Measurements from ENCODE around the gene PPP1R7. TPM values are rescaled to one million over a fixed set of nuclear protein-coding genes. Genes with fewer than 3 reads are reported as not detected.

Gene PPP1R7
- total and polyA plus RNA-seq, 2 experiments from 2014 or later, result 44.0 to 98.4 TPM

DNA sequence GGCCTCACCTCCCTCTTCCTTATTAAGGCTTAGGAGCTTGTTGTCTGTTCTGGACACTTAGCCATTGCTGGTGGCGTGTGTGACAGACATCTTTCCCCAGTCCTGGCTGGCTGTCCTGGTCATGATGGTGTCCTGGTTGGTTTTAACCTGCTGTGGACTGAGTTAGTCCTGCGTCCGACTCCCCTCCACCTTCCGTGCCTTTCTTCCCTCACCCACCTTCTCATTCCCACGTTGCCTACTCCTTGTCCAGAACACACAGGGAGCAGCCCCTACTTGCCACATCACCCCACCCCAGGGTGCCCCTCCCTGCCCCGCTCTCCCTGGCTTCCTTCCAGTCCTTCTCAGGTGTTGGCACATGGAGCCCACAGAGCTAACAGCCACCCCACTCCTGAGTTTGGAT is 47.7 kb downstream of the PPP1R7 start:
- H3K27ac ChIP-seq, result no peak overlapping the region
- no peak overlapping the region for H3K4me3 ChIP-seq
- H3K36me3 ChIP-seq, result no peaks in the 10 kb centered on the region
- TF ChIP-seq, protein P1, sequence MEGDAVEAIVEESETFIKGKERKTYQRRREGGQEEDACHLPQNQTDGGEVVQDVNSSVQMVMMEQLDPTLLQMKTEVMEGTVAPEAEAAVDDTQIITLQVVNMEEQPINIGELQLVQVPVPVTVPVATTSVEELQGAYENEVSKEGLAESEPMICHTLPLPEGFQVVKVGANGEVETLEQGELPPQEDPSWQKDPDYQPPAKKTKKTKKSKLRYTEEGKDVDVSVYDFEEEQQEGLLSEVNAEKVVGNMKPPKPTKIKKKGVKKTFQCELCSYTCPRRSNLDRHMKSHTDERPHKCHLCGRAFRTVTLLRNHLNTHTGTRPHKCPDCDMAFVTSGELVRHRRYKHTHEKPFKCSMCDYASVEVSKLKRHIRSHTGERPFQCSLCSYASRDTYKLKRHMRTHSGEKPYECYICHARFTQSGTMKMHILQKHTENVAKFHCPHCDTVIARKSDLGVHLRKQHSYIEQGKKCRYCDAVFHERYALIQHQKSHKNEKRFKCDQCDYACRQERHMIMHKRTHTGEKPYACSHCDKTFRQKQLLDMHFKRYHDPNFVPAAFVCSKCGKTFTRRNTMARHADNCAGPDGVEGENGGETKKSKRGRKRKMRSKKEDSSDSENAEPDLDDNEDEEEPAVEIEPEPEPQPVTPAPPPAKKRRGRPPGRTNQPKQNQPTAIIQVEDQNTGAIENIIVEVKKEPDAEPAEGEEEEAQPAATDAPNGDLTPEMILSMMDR (IDR thresholded peaks at IDR 0.05; ENCODE audit: low read depth, low read length), result no peak
- no peaks in the 10 kb centered on the region for H3K4me1 ChIP-seq (ENCODE audit: low read depth)
- no peak for DNase-seq (ENCODE audit: low read depth in 1 of 2, low spot score in 1 of 2)
- H3K27me3 ChIP-seq, result no peaks in the 10 kb centered on the region
- no peaks in the 10 kb centered on the region for H3K9me3 ChIP-seq (ENCODE audit: low read depth)

GRCh38 chr2:241198381-241199279 is 48.4 kb downstream of the PPP1R7 start:
- no peaks in the 10 kb centered on the region for H3K9me3 ChIP-seq (ENCODE audit: low read depth)
- H3K36me3 ChIP-seq, result no peaks in the 10 kb centered on the region
- H3K4me1 ChIP-seq (ENCODE audit: low read depth), result no peaks in the 10 kb centered on the region
- no peaks in the 10 kb centered on the region for H3K27me3 ChIP-seq
- no peak overlapping the region for H3K27ac ChIP-seq
- TF ChIP-seq, protein P1 (IDR thresholded peaks at IDR 0.05; ENCODE audit: low read depth, low read length), result no peak
- H3K4me3 ChIP-seq, result no peak overlapping the region
- no peak for DNase-seq (ENCODE audit: low read depth in 1 of 2, low spot score in 1 of 2)

DNA sequence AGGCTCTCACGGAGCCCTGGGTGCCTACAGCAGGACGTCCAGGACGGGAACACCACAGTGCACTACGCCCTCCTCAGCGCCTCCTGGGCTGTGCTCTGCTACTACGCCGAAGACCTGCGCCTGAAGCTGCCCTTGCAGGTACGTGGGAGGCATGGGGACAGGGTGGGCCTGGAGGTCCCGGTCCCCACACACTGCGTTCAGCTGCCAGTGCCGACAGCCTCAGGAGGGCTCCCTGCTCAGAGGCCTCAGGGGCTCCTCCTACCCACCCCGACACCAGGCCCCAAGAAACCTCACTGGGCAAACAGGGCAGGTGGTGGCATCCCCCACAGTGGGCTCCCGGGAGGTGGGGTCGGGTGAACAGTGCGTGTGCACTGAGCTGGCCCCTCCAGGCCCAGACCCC is 49.0 kb downstream of the PPP1R7 start:
- Histone ChIP-seq H3K27me3 (no peaks in the 10 kb centered on the region), H3K27ac (no peak overlapping the region), H3K4me3 (no peak overlapping the region), H3K9me3 (ENCODE audit: low read depth) (no peaks in the 10 kb centered on the region), H3K4me1 (ENCODE audit: low read depth) (no peaks in the 10 kb centered on the region), H3K36me3 (no peaks in the 10 kb centered on the region)
- TF ChIP-seq, protein P1 (IDR thresholded peaks at IDR 0.05; ENCODE audit: low read depth, low read length), result no peak
- DNase-seq (ENCODE audit: low read depth in 1 of 2, low spot score in 1 of 2), result no peak

- H3K9me3 ChIP-seq (ENCODE audit: low read depth), result no peaks in the 10 kb centered on the region
- H3K4me1 ChIP-seq (ENCODE audit: low read depth), result no peaks in the 10 kb centered on the region
- no peaks in the 10 kb centered on the region for H3K27me3 ChIP-seq
- H3K4me3 ChIP-seq, result no peak overlapping the region
- H3K27ac ChIP-seq, result no peak overlapping the region
- TF ChIP-seq, protein P1 (IDR thresholded peaks at IDR 0.05; ENCODE audit: low read depth, low read length), result no peak
- no peak for DNase-seq (ENCODE audit: low read depth in 1 of 2, low spot score in 1 of 2)
- no peaks in the 10 kb centered on the region for H3K36me3 ChIP-seq
Observed at GRCh38 chr2:241199897-241200821, 49.9 kb downstream of the PPP1R7 start.

- Histone ChIP-seq H3K27me3 (no peaks in the 10 kb centered on the region), H3K27ac (no peak overlapping the region), H3K4me3 (no peak overlapping the region), H3K9me3 (ENCODE audit: low read depth) (no peaks in the 10 kb centered on the region), H3K4me1 (ENCODE audit: low read depth) (no peaks in the 10 kb centered on the region), H3K36me3 (no peaks in the 10 kb centered on the region)
- no peak for DNase-seq (ENCODE audit: low read depth in 1 of 2, low spot score in 1 of 2)
- TF ChIP-seq, protein P1 (IDR thresholded peaks at IDR 0.05; ENCODE audit: low read depth, low read length), result no peak
Observed at GRCh38 chr2:241200822-241201395, 50.6 kb downstream of the PPP1R7 start.

All from cardiac muscle cell (in vitro differentiated cells and primary cell).